HEK293 (cell line): ENCODE measurements around the gene MAGI1.

Source experiments
- CTCF ChIA-PET: fragments of 350-600 bp; formaldehyde crosslinking; extraction: SDS; loops from one replicate; lab custom pipeline; 2021; ENCODE audit warnings: antibody characterized with exemption; lab: Yijun Ruan, JAX
- POLR2A ChIA-PET: fragments of 300-600 bp; formaldehyde crosslinking; extraction: SDS; loops from one replicate; lab custom pipeline; 2020; ENCODE audit warnings: antibody characterized with exemption, inconsistent platforms; lab: Yijun Ruan, JAX
- H3K27ac ChIP-seq: fragments of 200-500 bp; sonication (Bioruptor generic); 2 replicates; pipeline ENCODE4 v1.5.1; 2014; ENCODE audit warnings: low read depth, low read length, control low read depth, inconsistent platforms; ENCODE audit errors: extremely low read depth
- H3K36me3 ChIP-seq, 2 experiments: fragments of 200-500 bp in 1 of 2; sonication (Bioruptor generic) in 1 of 2; 1 replicate in 1 of 2; 2 replicates in 1 of 2; pipeline ENCODE4 v1.5.1; 2014 to 2017; ENCODE audit warnings: inconsistent platforms in 2 of 2, low read length in 2 of 2; ENCODE audit not compliant: control insufficient read depth in 2 of 2, insufficient read depth in 1 of 2
- H3K4me1 ChIP-seq: fragments of 200-500 bp; sonication (Bioruptor generic); 2 replicates; pipeline ENCODE4 v1.5.1; 2014; ENCODE audit warnings: mild to moderate bottlenecking, low read length, inconsistent platforms; ENCODE audit not compliant: control insufficient read depth, insufficient read depth
- H3K4me3 ChIP-seq: 2 replicates; pipeline ENCODE4 v1.5.1; 2011; ENCODE audit warnings: low read depth, mild to moderate bottlenecking, control low read depth, low read length, moderate library complexity
- H3K9me3 ChIP-seq: fragments of 200-500 bp; sonication (Bioruptor generic); 2 replicates; pipeline ENCODE4 v1.5.1; 2014; ENCODE audit warnings: low read depth, low read length, inconsistent platforms; ENCODE audit not compliant: control insufficient read depth, insufficient read depth
- AEBP2 ChIP-seq: fragments of 450-650 bp; formaldehyde crosslinking; IDR thresholded peaks from 2 replicates; pipeline ENCODE4 v1.5.1; 2016; ENCODE audit warnings: missing biosample characterization, missing genetic modification characterization, borderline replicate concordance
- HOXC10 ChIP-seq: sonication (generic); formaldehyde crosslinking; IDR thresholded peaks from 2 replicates; pipeline ENCODE4 v1.8.1; 2023; ENCODE audit warnings: mild to moderate bottlenecking, missing genetic modification reagents
- KLF16 ChIP-seq: fragments of 450-650 bp; formaldehyde crosslinking; IDR thresholded peaks from 2 replicates; pipeline ENCODE4 v1.5.1; 2017; ENCODE audit warnings: missing biosample characterization, missing genetic modification characterization
- OVOL3 ChIP-seq: fragments of 450-650 bp; formaldehyde crosslinking; IDR thresholded peaks from 2 replicates; pipeline ENCODE4 v1.5.1; 2016; ENCODE audit warnings: missing biosample characterization, missing genetic modification characterization
- SETDB1 ChIP-seq: IDR thresholded peaks from one replicate; pipeline ENCODE4 v1.6.1; 2017; ENCODE audit warnings: mild to moderate bottlenecking, low read length, moderate library complexity, mixed read lengths; ENCODE audit not compliant: insufficient read length
- ZNF132 ChIP-seq: fragments of 450-650 bp; formaldehyde crosslinking; IDR thresholded peaks from 2 replicates; pipeline ENCODE4 v1.5.1; 2017; ENCODE audit warnings: missing biosample characterization, missing genetic modification characterization, borderline replicate concordance
- ZNF138 ChIP-seq: fragments of 450-650 bp; formaldehyde crosslinking; IDR thresholded peaks from 2 replicates; pipeline ENCODE4 v1.5.1; 2016; ENCODE audit warnings: missing biosample characterization, missing genetic modification characterization, borderline replicate concordance
- ZNF146 ChIP-seq: fragments of 450-650 bp; formaldehyde crosslinking; IDR thresholded peaks from 2 replicates; pipeline ENCODE4 v1.5.1; 2016; ENCODE audit warnings: missing biosample characterization, missing genetic modification characterization
- ZNF18 ChIP-seq: fragments of 450-650 bp; formaldehyde crosslinking; IDR thresholded peaks from 2 replicates; pipeline ENCODE4 v1.5.1; 2016; ENCODE audit warnings: missing biosample characterization, missing genetic modification characterization
- ZNF184 ChIP-seq: fragments of 450-650 bp; IDR thresholded peaks from 2 replicates; pipeline ENCODE4 v1.5.1; 2018; ENCODE audit warnings: missing biosample characterization, mild to moderate bottlenecking, missing genetic modification characterization
- ZNF19 ChIP-seq: fragments of 450-650 bp; formaldehyde crosslinking; IDR thresholded peaks from 2 replicates; pipeline ENCODE4; 2016; ENCODE audit warnings: missing biosample characterization, missing genetic modification characterization, low read depth
- ZNF366 ChIP-seq: fragments of 450-650 bp; formaldehyde crosslinking; conservative IDR thresholded peaks from 2 replicates; pipeline ENCODE4 v1.5.1; 2016; ENCODE audit warnings: missing biosample characterization, missing genetic modification characterization
- ZNF416 ChIP-seq: fragments of 450-650 bp; formaldehyde crosslinking; IDR thresholded peaks from 2 replicates; pipeline ENCODE4 v1.5.1; 2016; ENCODE audit warnings: missing biosample characterization, missing genetic modification characterization
- ZNF521 ChIP-seq: fragments of 450-650 bp; formaldehyde crosslinking; IDR thresholded peaks from 2 replicates; pipeline ENCODE4 v1.5.1; 2017; ENCODE audit warnings: missing biosample characterization, mild to moderate bottlenecking, missing genetic modification characterization
- ZNF658 ChIP-seq: fragments of 450-650 bp; formaldehyde crosslinking; IDR thresholded peaks from 2 replicates; pipeline ENCODE4; 2016; ENCODE audit warnings: missing biosample characterization, missing genetic modification characterization
- ZNF692 ChIP-seq: fragments of 450-650 bp; formaldehyde crosslinking; IDR thresholded peaks from 2 replicates; pipeline ENCODE4 v1.5.1; 2016; ENCODE audit warnings: missing biosample characterization, missing genetic modification characterization
- ZNF76 ChIP-seq: fragments of 450-650 bp; formaldehyde crosslinking; IDR thresholded peaks from 2 replicates; pipeline ENCODE4; 2016; ENCODE audit warnings: low read depth, missing biosample characterization, missing genetic modification characterization, borderline replicate concordance

MAGI1 gene

GRCh38 chr3:65672061-65672460, 366.7 kb downstream of the MAGI1 start (continued):
- TF ChIP-seq ZNF692 (tag by site-specific recombination), result no peak
- no peak for TF ChIP-seq ZNF658 (tag by site-specific recombination)
- no peak for TF ChIP-seq HOXC10 (CRISPR knock-in tag)
- TF ChIP-seq ZNF521 (tag by site-specific recombination), result no peak

GRCh38 chr3:65671004-65671403, 367.7 kb downstream of the MAGI1 start:
- TF ChIP-seq ZNF18 (no peak), ZNF416 (tag by site-specific recombination) (no peak), OVOL3 (no peak), ZNF366 (no peak), ZNF184 (tag by site-specific recombination) (no peak), ZNF76 (tag by site-specific recombination) (no peak), ZNF132 (tag by site-specific recombination) (no peak)
- no peaks in the 10 kb centered on the region for H3K36me3 ChIP-seq
- CTCF ChIA-PET, result interaction anchor here (4.8 kb wide), 1 partner anchor 231 kb away, joined by 41 read pairs; no protein-coding TSS in a partner anchor
- POLR2A ChIA-PET, result no interaction called here
- H3K4me3 ChIP-seq, result no peak overlapping the region
- H3K27ac ChIP-seq, result no peak overlapping the region
- H3K4me1 ChIP-seq, result no peaks in the 10 kb centered on the region
- H3K9me3 ChIP-seq, result no peaks in the 10 kb centered on the region

GRCh38 chr3:65669163-65669875, 369.4 kb downstream of the MAGI1 start:
- Histone ChIP-seq H3K4me3 (no peak overlapping the region), H3K36me3 (no peaks in the 10 kb centered on the region), H3K4me1 (no peaks in the 10 kb centered on the region), H3K9me3 (no peaks in the 10 kb centered on the region), H3K27ac (no peak overlapping the region)
- TF ChIP-seq ZNF19 (tag by site-specific recombination) (no peak), HOXC10 (CRISPR knock-in tag) (no peak), ZNF138 (no peak), KLF16 (no peak), AEBP2 (no peak), OVOL3 (no peak), SETDB1 (peak; percentile 42), ZNF146 (tag by site-specific recombination) (no peak)
- POLR2A ChIA-PET, result no interaction called here
- CTCF ChIA-PET, result no interaction called here
